ENCODE results near the gene RIPOR1.
"Not testable (repeated sequence)": the region's sequence is repeated elsewhere in the genome, so short reads cannot be mapped to it uniquely, and the experiment has no call there.

Gene RIPOR1

DNA sequence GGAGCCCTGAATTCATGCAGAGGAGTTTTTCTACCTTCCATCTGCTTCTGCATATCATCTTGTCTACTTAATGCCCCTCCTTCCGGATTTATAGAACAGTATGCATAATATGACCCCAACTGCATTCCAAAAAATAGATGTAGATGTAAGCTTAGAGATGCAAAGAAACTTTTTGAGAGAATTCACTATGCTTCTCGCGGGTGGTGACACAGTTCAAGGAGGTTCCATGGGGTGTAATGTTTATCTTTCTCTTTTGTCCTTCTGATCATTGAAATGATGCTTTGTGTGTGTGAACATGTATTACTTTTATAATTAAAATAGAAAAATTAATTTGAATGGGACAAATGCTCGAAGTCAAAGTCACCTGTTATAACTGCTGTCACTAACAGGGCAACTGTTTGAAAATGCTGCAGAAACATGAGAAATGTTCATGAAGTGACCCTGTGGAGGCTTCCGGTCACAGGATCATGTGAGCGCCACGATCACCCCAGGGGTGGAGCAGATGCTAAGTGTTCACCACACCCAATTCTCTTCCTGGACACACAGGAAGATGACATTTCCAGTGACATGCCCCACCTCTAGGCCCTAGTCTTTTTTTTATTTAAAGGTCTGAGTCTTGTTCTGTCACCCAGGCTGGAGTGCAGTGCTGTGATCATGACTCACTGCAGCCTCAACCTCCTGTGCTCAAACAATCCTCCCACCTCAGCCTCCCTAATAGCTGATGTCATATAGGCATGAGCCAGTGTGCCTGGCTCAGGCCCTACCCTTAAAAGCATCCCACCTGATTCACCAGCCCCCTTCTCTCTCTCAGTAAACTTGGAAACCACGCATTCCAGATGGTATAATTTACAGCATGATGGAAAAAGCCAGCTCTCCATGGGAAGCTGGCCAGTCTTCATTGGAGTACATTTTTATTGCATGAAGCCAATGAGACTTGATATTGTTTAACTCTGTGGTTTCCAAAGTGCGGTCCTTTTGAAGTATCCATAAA, 24.3 kb upstream of the RIPOR1 start:
- peak; percentile 51 to 55 for DNase-seq
- no peak for TF ChIP-seq POLR2A (IDR thresholded peaks at IDR 0.05; ENCODE audit: low read length)
- TF ChIP-seq GATA1 (IDR thresholded peaks at IDR 0.05; ENCODE audit: low read depth, low read length) = no peak

- TF ChIP-seq GATA1 (IDR thresholded peaks at IDR 0.05; ENCODE audit: low read depth, low read length) (no peak), POLR2A (IDR thresholded peaks at IDR 0.05; ENCODE audit: low read length) (no peak)
- DNase-seq = no peak
Measured at GRCh38 chr16:67506468-67506867, 22.2 kb upstream of the RIPOR1 start.

GRCh38 chr16:67509016-67509415, 19.6 kb upstream of the RIPOR1 start:
- TF ChIP-seq POLR2A (IDR thresholded peaks at IDR 0.05; ENCODE audit: low read length) (no peak), GATA1 (IDR thresholded peaks at IDR 0.05; ENCODE audit: low read depth, low read length) (no peak)
- no peak for DNase-seq

DNA sequence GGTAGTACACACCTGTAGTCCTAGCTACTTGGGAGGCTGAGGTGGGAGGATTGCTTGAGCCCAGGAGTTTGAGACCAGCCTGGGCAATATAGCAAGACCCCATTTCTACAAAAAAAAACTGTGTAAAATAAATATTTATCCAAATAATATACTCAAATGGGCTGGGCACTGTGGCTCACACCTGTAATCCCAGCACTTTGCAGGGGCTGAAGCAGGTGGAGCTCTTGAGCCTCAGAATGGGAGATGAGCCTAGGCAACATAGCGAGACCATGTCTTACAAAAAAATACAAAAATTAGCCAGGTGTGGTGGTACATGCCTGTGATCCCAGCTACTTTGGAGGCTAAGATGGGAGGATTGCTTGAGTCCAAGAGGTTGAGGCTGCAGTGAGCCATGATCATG, 14.7 kb upstream of the RIPOR1 start:
- DNase-seq = not testable (repeated sequence)

DNA sequence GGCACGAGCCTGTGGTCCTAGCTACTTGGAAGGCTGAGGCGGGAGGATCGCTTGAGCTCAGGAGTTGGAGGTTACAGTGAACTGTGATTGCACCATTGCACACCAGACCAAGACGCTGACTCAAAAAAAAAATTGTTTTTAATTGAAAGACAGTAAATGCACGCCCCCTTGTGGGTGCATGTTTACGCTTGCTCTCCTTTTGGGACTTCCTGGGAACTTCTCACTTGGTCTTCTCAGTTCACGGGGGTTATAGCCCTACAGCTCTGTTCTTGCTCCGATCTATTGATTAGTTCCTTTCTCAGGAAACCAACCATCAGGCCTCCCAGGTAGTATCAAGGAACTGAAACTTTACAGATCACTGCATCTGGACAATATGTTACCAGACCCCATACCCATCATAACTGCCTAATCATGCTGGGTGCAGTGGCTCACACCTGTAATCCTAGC, 14.2 kb upstream of the RIPOR1 start:
- TF ChIP-seq POLR2A (IDR thresholded peaks at IDR 0.05; ENCODE audit: low read length) (no peak), GATA1 (IDR thresholded peaks at IDR 0.05; ENCODE audit: low read depth, low read length) (no peak)
- DNase-seq = peak; percentile 84 to 88

- no peak for DNase-seq
- TF ChIP-seq GATA1 (IDR thresholded peaks at IDR 0.05; ENCODE audit: low read depth, low read length) = no peak
- TF ChIP-seq POLR2A (IDR thresholded peaks at IDR 0.05; ENCODE audit: low read length) = no peak
Measured at GRCh38 chr16:67516296-67517154, 12.1 kb upstream of the RIPOR1 start.

DNA sequence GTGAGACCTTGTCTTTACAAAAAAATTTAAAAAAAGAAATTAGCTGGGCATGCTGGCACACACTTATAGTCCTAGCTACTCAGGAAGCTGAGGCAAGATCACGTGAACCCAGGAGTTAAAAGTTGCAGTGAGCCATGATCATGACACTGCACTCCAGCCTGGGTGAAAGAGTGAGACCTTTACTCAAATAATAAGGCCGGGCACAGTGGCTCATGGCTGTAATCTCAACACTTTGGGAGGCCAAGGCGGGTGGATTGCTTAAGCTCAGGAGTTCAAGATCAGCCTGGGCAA, 11.5 kb upstream of the RIPOR1 start:
- TF ChIP-seq GATA1 (IDR thresholded peaks at IDR 0.05; ENCODE audit: low read depth, low read length) (no peak), POLR2A (IDR thresholded peaks at IDR 0.05; ENCODE audit: low read length) (no peak)
- DNase-seq = no peak

GRCh38 chr16:67517661-67518423, 10.8 kb upstream of the RIPOR1 start:
- no peak for DNase-seq
- TF ChIP-seq GATA1 (IDR thresholded peaks at IDR 0.05; ENCODE audit: low read depth, low read length) (no peak), POLR2A (IDR thresholded peaks at IDR 0.05; ENCODE audit: low read length) (no peak)

DNA sequence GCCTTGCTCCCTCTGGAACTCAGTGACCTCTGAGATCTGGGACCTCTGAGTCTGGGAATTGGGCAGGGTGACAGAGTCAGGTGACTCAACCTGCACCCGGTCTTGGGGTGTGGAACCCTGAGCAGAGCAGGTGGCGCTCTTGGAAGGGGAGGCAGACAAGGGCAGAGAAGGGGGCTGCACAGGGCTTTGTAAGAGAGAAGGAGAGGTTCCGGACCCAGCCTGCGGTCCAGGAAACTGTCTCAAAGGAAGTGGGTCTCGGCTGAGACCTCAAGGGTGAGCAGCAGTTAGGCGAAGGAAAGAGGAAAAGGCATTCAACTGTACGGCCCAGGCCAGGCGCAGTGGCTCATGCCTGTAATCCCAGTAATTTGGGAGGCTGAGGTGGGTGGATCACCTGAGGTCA, 10.0 kb upstream of the RIPOR1 start:
- DNase-seq = no peak
- no peak for TF ChIP-seq GATA1 (IDR thresholded peaks at IDR 0.05; ENCODE audit: low read depth, low read length)
- no peak for TF ChIP-seq POLR2A (IDR thresholded peaks at IDR 0.05; ENCODE audit: low read length)

DNA sequence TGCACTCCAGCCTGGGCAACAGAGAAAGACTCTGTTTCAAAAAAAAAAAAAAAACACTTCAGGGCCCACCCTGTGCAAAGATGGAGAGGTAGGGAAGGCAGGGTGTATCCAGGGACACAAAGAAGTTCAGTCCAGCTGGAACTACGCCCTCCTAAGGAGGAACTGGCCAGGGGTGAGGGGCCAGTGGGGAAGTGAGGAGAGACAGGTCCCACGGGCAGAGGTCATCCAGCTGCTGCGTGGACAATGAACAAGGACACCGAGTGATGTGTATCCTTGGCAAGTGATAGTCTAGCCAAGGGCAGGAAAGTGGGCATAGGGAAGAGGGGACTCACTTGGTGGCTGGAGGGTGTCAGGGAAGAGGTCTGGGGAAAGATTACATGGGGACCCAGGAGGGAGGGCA, 9.4 kb upstream of the RIPOR1 start:
- TF ChIP-seq POLR2A (IDR thresholded peaks at IDR 0.05; ENCODE audit: low read length) (no peak), GATA1 (IDR thresholded peaks at IDR 0.05; ENCODE audit: low read depth, low read length) (no peak)
- DNase-seq = no peak

DNA sequence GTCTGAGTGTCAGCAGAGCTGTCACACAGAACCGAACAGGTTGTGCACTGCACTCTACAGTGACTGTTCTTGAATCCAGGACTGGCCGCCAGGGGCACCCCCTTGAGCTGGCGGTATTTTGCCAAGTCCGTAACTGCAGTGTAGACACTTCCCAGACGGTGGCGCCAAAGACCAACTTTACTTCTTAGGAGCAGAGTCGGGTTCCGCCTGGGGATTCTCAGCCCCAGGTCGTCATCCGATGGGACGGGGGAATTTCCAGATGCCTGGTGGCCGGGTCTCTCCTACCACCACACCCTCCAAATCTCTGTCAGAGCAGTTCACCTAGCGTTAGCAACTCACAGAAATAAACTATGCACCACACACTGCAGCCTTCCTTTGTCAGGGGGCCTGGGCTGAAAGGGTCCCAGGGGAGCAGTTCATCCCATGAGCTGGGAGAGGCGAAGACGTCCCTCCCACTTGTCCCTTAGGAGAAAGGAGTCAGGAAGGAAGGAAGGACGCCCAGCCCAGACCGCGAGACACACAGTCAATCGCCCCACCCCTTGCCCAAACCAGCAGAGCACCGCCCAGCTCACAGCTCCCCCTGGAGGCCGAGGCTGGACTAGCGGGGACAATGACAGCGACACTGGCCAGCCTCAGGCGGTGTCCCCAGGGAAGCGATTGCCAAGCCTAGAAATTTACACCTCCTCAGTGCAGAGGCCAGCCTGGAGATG, 7.4 kb upstream of the RIPOR1 start:
- peak; percentile 95 to 98 for DNase-seq
- no peak for TF ChIP-seq GATA1 (IDR thresholded peaks at IDR 0.05; ENCODE audit: low read depth, low read length)
- no peak for TF ChIP-seq POLR2A (IDR thresholded peaks at IDR 0.05; ENCODE audit: low read length)

- DNase-seq = no peak
- no peak for TF ChIP-seq GATA1 (IDR thresholded peaks at IDR 0.05; ENCODE audit: low read depth, low read length)
- TF ChIP-seq POLR2A (IDR thresholded peaks at IDR 0.05; ENCODE audit: low read length) = no peak
Measured at GRCh38 chr16:67525176-67525860, 3.3 kb upstream of the RIPOR1 start.
